Hepatocyte (in vitro differentiated cells): ENCODE results near the gene ARHGAP15.

Experiments
- EZH2 ChIP-seq: fragments of 200-600 bp; sonication (generic); IDR thresholded peaks from 2 replicates; pipeline ENCODE4 v1.6.1; 2016; ENCODE audit warnings: antibody characterized with exemption, mild to moderate bottlenecking, borderline replicate concordance
- EZH2phosphoT487 ChIP-seq: fragments of 200-600 bp; sonication (generic); IDR thresholded peaks from one replicate; pipeline ENCODE4 v1.6.1; 2018; ENCODE audit warnings: antibody characterized with exemption, mild to moderate bottlenecking, low read depth, moderate library complexity; ENCODE audit not compliant: unreplicated experiment, severe bottlenecking
- TF ChIP-seq, protein P1 (sequence below): fragments of 200-600 bp; sonication (generic); IDR thresholded peaks from 2 replicates; pipeline ENCODE4 v1.5.1; 2016; ENCODE audit warnings: antibody characterized with exemption, mild to moderate bottlenecking; ENCODE audit not compliant: poor library complexity

DNA sequence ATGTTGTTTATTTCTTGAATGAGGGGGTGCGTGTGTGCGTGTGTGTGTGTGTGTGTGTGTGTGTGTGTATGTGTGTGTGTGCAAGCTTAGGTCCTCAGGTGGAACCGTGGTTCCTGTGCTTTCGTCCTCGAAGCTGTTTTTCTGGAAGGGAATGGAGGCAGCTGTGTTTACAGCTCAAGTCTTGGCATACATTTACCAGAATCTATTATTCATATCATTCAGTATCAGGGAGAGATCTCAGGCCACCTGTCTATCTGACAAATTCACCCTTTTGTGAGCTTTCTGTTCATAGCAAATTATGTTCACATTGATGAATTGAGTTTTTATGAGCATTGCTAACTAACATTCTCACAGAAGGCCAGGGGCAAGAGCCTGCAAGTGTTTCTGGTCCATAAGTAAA is 550.4 kb downstream of the ARHGAP15 start:
- TF ChIP-seq, protein P1, sequence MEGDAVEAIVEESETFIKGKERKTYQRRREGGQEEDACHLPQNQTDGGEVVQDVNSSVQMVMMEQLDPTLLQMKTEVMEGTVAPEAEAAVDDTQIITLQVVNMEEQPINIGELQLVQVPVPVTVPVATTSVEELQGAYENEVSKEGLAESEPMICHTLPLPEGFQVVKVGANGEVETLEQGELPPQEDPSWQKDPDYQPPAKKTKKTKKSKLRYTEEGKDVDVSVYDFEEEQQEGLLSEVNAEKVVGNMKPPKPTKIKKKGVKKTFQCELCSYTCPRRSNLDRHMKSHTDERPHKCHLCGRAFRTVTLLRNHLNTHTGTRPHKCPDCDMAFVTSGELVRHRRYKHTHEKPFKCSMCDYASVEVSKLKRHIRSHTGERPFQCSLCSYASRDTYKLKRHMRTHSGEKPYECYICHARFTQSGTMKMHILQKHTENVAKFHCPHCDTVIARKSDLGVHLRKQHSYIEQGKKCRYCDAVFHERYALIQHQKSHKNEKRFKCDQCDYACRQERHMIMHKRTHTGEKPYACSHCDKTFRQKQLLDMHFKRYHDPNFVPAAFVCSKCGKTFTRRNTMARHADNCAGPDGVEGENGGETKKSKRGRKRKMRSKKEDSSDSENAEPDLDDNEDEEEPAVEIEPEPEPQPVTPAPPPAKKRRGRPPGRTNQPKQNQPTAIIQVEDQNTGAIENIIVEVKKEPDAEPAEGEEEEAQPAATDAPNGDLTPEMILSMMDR, result no peak
- TF ChIP-seq EZH2 (no peak), EZH2phosphoT487 (no peak)
